GM23338 (cell line): ENCODE measurements around the gene ZNF8. TPM values are rescaled to one million over a fixed set of nuclear protein-coding genes. Genes with fewer than 3 reads are reported as not detected.
A peak's percentile ranks its signal among the peaks of the same experiment; 100 is the strongest.

Experiments
- ATAC-seq: fragments of 200-7000 bp; cut with Tn5 transposase; 3 replicates; pipeline ENCODE4 v1.9.1; 2020
- DNase-seq: peaks from one replicate; pipeline ENCODE4 v3.0.0-alpha.2; 2015; ENCODE audit warnings: low spot score
- H2AFZ ChIP-seq: fragments of 200-600 bp; sonication (generic); 2 replicates; pipeline ENCODE4 v1.8.0; 2016; ENCODE audit warnings: antibody characterized with exemption, mild to moderate bottlenecking, moderate library complexity
- H3F3A ChIP-seq: fragments of 200-600 bp; sonication (generic); replicated peaks from 2 replicates; pipeline ENCODE4 v1.8.0; 2017; ENCODE audit warnings: antibody characterized with exemption, mixed run types, low read depth
- H3K27ac ChIP-seq: fragments of 200-600 bp; sonication (generic); 2 replicates; pipeline ENCODE4 v1.6.1; 2016; ENCODE audit warnings: low read depth
- H3K27me3 ChIP-seq: fragments of 200-600 bp; sonication (generic); 2 replicates; pipeline ENCODE4 v1.8.0; 2016; ENCODE audit warnings: mild to moderate bottlenecking, mixed run types, moderate library complexity; ENCODE audit not compliant: insufficient read depth
- H3K36me3 ChIP-seq: fragments of 200-600 bp; sonication (generic); 2 replicates; pipeline ENCODE4 v1.8.0; 2016; ENCODE audit warnings: mild to moderate bottlenecking; ENCODE audit not compliant: insufficient read depth
- H3K4me1 ChIP-seq: fragments of 200-600 bp; sonication (generic); 2 replicates; pipeline ENCODE4 v1.8.0; 2016; ENCODE audit warnings: mild to moderate bottlenecking, moderate library complexity; ENCODE audit not compliant: insufficient read depth
- H3K4me2 ChIP-seq: fragments of 200-600 bp; sonication (generic); 2 replicates; pipeline ENCODE4 v1.7.1; 2017; ENCODE audit warnings: mixed run types
- H3K4me3 ChIP-seq: fragments of 200-600 bp; sonication (generic); 2 replicates; pipeline ENCODE4 v1.6.1; 2016; ENCODE audit warnings: mixed run types
- H3K79me2 ChIP-seq: fragments of 200-600 bp; sonication (generic); replicated peaks from 2 replicates; pipeline ENCODE4 v1.8.0; 2017; ENCODE audit warnings: mild to moderate bottlenecking; ENCODE audit not compliant: insufficient read depth
- H3K9me2 ChIP-seq: fragments of 200-600 bp; sonication (generic); 2 replicates; pipeline ENCODE4 v1.8.0; 2017; ENCODE audit not compliant: insufficient read depth
- H4K20me1 ChIP-seq: fragments of 200-600 bp; sonication (generic); replicated peaks from 2 replicates; pipeline ENCODE4 v1.8.0; 2017; ENCODE audit warnings: mild to moderate bottlenecking; ENCODE audit not compliant: insufficient read depth
- H3K27ac Mint-ChIP-seq: 2 replicates; pipeline ENCODE4 v1.8.0; 2020; ENCODE audit warnings: inconsistent platforms, mild to moderate bottlenecking, moderate library complexity, mixed read lengths
- H3K27me3 Mint-ChIP-seq: 3 replicates; pipeline ENCODE4 v1.8.0; 2022; ENCODE audit warnings: low read depth, mild to moderate bottlenecking, moderate library complexity, mixed read lengths, inconsistent platforms; ENCODE audit not compliant: insufficient read depth, poor library complexity
- H3K36me3 Mint-ChIP-seq: 3 replicates; pipeline ENCODE4 v1.8.0; 2021; ENCODE audit warnings: low read depth, mild to moderate bottlenecking, inconsistent platforms, moderate library complexity, mixed read lengths
- H3K4me1 Mint-ChIP-seq: 3 replicates; pipeline ENCODE4 v1.8.0; 2020; ENCODE audit warnings: mild to moderate bottlenecking, inconsistent platforms, mixed read lengths
- H3K4me3 Mint-ChIP-seq: 3 replicates; pipeline ENCODE4 v1.8.0; 2021; ENCODE audit warnings: moderate library complexity, mild to moderate bottlenecking, inconsistent platforms, mixed read lengths
- H3K9me3 Mint-ChIP-seq: 3 replicates; pipeline ENCODE4 v1.8.0; 2020; ENCODE audit warnings: moderate library complexity, mild to moderate bottlenecking, inconsistent platforms, mixed read lengths
- EZH2phosphoT487 ChIP-seq: fragments of 200-600 bp; sonication (generic); IDR thresholded peaks from one replicate; pipeline ENCODE4 v1.8.1; 2018; ENCODE audit warnings: antibody characterized with exemption; ENCODE audit not compliant: unreplicated experiment
- JUNB ChIP-seq: IDR thresholded peaks from one replicate; pipeline ENCODE4 v1.6.1; 2016; ENCODE audit warnings: antibody characterized with exemption; ENCODE audit not compliant: unreplicated experiment
- POLR2AphosphoS5 ChIP-seq: IDR thresholded peaks from 2 replicates; pipeline ENCODE4 v1.6.1; 2016; ENCODE audit warnings: antibody characterized with exemption, low read depth
- STAT1 ChIP-seq: IDR thresholded peaks from one replicate; pipeline ENCODE4 v1.6.1; 2016; ENCODE audit warnings: antibody characterized with exemption; ENCODE audit not compliant: unreplicated experiment
- long read RNA-seq: library from polyadenylated mRNA; unstranded; transcript quantifications from one replicate; pipeline ENCODE4 v2.0.0, GENCODE V29; 2020; ENCODE audit not compliant: unreplicated experiment
- polyA plus RNA-seq: library from polyadenylated mRNA; unstranded; fragments of >200 nt; fragmentation: Nextera tagmentation; extraction: Ambion mirVana; gene quantifications from 2 replicates; pipeline ENCODE4 v1.2.1, GENCODE V29; 2016
- total RNA-seq: library from RNA; depleted of rRNA; stranded (reverse); fragments of >200 nt; shearing (Covaris generic); gene quantifications from 2 replicates; pipeline ENCODE4 v1.2.3, GENCODE V29; 2014; rRNA removed
- TF ChIP-seq, protein P1 (sequence below): IDR thresholded peaks from 2 replicates; pipeline ENCODE4 v1.6.1; 2016; ENCODE audit warnings: antibody characterized with exemption
- TF ChIP-seq, protein P2 (sequence below), 2 experiments: fragments of 200-600 bp in 1 of 2; sonication (generic) in 1 of 2; conservative IDR thresholded peaks; 2 replicates each; pipeline versions ENCODE4 v1.5.1 to v1.6.1; 2016 to 2017; ENCODE audit warnings: antibody characterized with exemption in 2 of 2, low read depth in 2 of 2, mild to moderate bottlenecking in 2 of 2, moderate library complexity in 1 of 2

ZNF8 gene
- total RNA-seq (27.4 and 30.3 TPM in 2 replicates), polyA plus RNA-seq (4.3 and 4.7 TPM in 2 replicates)
- long read RNA-seq, full-length matches to known transcripts, result 9 of 9 reads
- long read RNA-seq, partial matches to known transcripts, result 0 of 9 reads
- long read RNA-seq, other reads (novel, unspliced or antisense), result 0 of 9 reads

DNA sequence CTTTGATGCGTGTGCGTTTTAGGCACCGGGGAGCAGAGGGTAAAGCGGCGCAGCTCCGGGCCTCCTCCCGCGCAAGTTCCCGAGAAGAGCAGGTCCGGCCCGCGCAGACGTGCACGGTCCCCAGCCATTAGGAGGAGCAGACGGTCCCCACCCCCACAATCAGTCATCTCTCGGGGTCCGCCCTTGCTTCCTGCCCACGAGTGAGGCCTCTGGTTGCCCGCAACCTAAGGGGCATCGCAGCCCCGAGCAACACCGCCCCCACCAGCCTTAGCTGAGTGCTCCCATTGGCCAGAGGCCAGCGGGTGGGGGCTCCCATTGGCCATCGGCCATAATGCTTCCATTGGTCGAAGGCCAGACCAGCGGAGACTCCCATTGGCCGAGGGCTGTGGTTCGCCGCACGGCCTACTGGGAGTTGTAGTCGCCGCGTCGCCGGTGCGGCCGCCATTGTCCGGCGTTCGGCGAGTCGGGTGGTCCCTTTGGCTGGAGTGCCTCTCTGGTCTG lies at the start of gene ZNF8:
TSS of gene ZNF8 (plus strand) at position 415 of the 501 bp plus-strand sequence. CDS start 127 bp downstream, outside the sequence.
- Histone ChIP-seq H4K20me1 (peaks cover 39% of the 10 kb centered on the region), H3K27ac (peak within 1 kb of the TSS; percentile 91), H3K4me1 (peaks cover 18% of the 10 kb centered on the region), H3K79me2 (peaks cover 68% of the 10 kb centered on the region), H2AFZ (peak within 1 kb of the TSS; percentile 88), H3K4me2 (peak within 1 kb of the TSS; percentile 98), H3F3A (0 out of 2 replicates have a peak, but pooled peaks cover 4% of the 10 kb centered on the region), H3K27me3 (no peaks in the 10 kb centered on the region), H3K36me3 (peaks cover 5% of the 10 kb centered on the region; the same call in 1 of the 2 replicates), H3K9me2 (no peaks in the 10 kb centered on the region), H3K4me3 (peak within 1 kb of the TSS; percentile 73)
- Mint-ChIP-seq H3K9me3 (no peaks in the 10 kb centered on the region), H3K4me3 (peak within 1 kb of the TSS; percentile 94), H3K36me3 (peaks cover 59% of the 10 kb centered on the region), H3K27me3 (peaks cover 12% of the 10 kb centered on the region), H3K4me1 (peaks cover 21% of the 10 kb centered on the region), H3K27ac (peak within 1 kb of the TSS; percentile 98)
- DNase-seq (peak; percentile 99), ATAC-seq (peak; percentile 97)
- TF ChIP-seq, protein P1, sequence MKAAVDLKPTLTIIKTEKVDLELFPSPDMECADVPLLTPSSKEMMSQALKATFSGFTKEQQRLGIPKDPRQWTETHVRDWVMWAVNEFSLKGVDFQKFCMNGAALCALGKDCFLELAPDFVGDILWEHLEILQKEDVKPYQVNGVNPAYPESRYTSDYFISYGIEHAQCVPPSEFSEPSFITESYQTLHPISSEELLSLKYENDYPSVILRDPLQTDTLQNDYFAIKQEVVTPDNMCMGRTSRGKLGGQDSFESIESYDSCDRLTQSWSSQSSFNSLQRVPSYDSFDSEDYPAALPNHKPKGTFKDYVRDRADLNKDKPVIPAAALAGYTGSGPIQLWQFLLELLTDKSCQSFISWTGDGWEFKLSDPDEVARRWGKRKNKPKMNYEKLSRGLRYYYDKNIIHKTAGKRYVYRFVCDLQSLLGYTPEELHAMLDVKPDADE, result peak; percentile 88
- TF ChIP-seq POLR2AphosphoS5 (peak; percentile 95), EZH2phosphoT487 (no peak), STAT1 (no peak), JUNB (no peak)

DNA sequence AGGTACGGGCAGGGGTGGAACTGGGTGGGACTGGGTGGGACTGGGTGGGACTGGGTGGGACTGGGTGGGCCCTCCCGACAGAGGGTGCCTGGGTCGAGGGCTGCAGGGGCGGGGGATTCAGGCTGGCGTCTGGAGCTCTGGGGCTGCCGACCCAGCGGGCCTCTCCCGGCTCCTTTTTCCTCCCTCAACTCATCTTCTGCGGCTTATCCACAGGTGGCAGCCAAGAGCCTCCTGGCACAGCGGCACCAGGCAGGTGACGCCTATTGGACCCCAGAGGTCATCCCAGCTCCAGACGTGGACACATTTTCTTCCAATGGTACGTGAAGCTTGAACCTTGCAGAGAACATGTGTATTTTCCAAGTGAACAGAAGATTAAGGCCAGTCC lies 49.5 kb upstream of the ZNF8 start:
- ATAC-seq (peak; percentile 67), DNase-seq (peak; percentile 71)
- Histone ChIP-seq H4K20me1 (peaks cover 33% of the 10 kb centered on the region), H2AFZ (no peak overlapping the region), H3K36me3 (peaks cover 40% of the 10 kb centered on the region), H3K27ac (peak overlapping the region; percentile 91; the same call in 1 of the 2 replicates), H3K9me2 (0 out of 2 replicates have a peak, but pooled peaks cover 3% of the 10 kb centered on the region), H3K4me3 (peak overlapping the region; percentile 92), H3K4me1 (peaks cover 12% of the 10 kb centered on the region), H3K4me2 (peak overlapping the region; percentile 99), H3F3A (peaks cover 14% of the 10 kb centered on the region; the same call in 1 of the 2 replicates), H3K79me2 (peaks cover 49% of the 10 kb centered on the region), H3K27me3 (no peaks in the 10 kb centered on the region)
- Mint-ChIP-seq H3K27ac (peak overlapping the region; percentile 97), H3K27me3 (peaks cover 16% of the 10 kb centered on the region), H3K4me3 (peak overlapping the region; percentile 81), H3K4me1 (peaks cover 17% of the 10 kb centered on the region), H3K9me3 (peaks cover 9% of the 10 kb centered on the region), H3K36me3 (peaks cover 56% of the 10 kb centered on the region)
- TF ChIP-seq POLR2AphosphoS5, result no peak
- TF ChIP-seq, protein P2, sequence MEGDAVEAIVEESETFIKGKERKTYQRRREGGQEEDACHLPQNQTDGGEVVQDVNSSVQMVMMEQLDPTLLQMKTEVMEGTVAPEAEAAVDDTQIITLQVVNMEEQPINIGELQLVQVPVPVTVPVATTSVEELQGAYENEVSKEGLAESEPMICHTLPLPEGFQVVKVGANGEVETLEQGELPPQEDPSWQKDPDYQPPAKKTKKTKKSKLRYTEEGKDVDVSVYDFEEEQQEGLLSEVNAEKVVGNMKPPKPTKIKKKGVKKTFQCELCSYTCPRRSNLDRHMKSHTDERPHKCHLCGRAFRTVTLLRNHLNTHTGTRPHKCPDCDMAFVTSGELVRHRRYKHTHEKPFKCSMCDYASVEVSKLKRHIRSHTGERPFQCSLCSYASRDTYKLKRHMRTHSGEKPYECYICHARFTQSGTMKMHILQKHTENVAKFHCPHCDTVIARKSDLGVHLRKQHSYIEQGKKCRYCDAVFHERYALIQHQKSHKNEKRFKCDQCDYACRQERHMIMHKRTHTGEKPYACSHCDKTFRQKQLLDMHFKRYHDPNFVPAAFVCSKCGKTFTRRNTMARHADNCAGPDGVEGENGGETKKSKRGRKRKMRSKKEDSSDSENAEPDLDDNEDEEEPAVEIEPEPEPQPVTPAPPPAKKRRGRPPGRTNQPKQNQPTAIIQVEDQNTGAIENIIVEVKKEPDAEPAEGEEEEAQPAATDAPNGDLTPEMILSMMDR (conservative IDR thresholded peaks at IDR 0.05; ENCODE audit: low read depth in 2 of 2), result peak; percentile 35 to 56; a peak in 3 of 4 replicates
